Hepatic stellate cell (primary cell): Measurements from ENCODE around the gene ABCA9.
"Not testable (repeated sequence)": the region's sequence is repeated elsewhere in the genome, so short reads cannot be mapped to it uniquely, and the experiment has no call there.

Experiments used
- DNase-seq: peaks from one replicate; pipeline ENCODE4 v3.0.0; 2011; ENCODE audit warnings: low spot score

The ABCA9 gene, protein sequence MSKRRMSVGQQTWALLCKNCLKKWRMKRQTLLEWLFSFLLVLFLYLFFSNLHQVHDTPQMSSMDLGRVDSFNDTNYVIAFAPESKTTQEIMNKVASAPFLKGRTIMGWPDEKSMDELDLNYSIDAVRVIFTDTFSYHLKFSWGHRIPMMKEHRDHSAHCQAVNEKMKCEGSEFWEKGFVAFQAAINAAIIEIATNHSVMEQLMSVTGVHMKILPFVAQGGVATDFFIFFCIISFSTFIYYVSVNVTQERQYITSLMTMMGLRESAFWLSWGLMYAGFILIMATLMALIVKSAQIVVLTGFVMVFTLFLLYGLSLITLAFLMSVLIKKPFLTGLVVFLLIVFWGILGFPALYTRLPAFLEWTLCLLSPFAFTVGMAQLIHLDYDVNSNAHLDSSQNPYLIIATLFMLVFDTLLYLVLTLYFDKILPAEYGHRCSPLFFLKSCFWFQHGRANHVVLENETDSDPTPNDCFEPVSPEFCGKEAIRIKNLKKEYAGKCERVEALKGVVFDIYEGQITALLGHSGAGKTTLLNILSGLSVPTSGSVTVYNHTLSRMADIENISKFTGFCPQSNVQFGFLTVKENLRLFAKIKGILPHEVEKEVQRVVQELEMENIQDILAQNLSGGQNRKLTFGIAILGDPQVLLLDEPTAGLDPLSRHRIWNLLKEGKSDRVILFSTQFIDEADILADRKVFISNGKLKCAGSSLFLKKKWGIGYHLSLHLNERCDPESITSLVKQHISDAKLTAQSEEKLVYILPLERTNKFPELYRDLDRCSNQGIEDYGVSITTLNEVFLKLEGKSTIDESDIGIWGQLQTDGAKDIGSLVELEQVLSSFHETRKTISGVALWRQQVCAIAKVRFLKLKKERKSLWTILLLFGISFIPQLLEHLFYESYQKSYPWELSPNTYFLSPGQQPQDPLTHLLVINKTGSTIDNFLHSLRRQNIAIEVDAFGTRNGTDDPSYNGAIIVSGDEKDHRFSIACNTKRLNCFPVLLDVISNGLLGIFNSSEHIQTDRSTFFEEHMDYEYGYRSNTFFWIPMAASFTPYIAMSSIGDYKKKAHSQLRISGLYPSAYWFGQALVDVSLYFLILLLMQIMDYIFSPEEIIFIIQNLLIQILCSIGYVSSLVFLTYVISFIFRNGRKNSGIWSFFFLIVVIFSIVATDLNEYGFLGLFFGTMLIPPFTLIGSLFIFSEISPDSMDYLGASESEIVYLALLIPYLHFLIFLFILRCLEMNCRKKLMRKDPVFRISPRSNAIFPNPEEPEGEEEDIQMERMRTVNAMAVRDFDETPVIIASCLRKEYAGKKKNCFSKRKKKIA (N-terminal part only)

DNA sequence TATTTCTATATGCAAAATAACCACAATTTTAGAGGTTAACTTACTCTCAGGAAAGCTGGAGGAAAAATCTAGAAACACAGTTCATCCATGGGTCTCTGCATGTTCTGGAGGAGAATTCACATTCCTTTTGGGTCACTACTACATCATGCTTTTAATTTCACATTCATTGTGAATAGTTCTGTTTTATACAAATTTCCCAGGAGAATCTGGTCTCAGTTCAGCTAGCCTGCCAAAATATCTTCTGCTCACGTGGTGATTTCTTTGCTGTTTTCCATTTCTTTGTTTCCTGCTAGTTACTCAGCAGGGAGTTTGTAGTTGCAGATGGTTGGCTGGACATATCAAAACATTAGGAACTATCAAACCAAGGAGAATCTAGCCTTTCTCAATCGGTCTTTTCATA lies at the start of gene ABCA9:
Gene ABCA9 (minus strand): TSS at position 106 of the 400 bp plus-strand sequence. CDS start 9,801 bp downstream, outside the sequence.
- DNase-seq, result peak; percentile 13

DNA sequence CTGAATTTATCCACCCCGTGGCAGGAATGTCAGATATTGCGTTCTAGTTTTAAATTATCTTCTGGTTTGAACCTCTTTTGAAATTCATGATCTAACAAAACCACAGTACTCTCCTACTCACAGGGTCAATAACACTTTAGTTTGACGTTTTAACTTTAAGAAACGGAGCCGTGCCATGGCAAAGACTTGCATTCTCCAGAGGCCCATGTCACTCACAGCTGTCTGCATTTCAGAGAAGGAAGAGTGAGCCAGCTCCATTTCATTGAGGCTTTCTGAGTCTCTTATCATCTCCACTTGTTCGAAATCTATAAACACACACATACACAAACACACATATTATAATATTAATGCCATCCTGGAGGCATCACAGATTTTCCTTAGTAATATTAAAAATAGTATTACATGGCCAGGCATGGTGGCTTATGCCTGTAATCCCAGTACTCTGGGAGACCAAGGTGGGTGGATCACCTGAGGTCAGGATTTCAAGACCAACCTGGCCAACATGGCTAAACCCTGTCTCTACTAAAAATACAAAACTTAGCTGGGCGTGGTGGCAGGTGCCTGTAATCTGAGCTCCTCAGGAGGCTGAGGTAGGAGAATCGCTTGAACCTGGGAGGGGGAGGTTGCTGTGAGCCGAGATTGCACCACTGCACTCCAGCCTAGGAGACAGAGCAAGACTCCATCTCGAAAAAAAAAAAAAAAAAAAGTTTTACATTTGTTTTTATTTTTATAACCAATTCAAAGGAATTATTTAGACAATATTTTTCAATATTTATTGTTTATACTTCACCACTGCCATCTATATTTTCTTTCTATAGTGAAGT lies 45.4 kb upstream of the ABCA9 start:
- no peak for DNase-seq

DNA sequence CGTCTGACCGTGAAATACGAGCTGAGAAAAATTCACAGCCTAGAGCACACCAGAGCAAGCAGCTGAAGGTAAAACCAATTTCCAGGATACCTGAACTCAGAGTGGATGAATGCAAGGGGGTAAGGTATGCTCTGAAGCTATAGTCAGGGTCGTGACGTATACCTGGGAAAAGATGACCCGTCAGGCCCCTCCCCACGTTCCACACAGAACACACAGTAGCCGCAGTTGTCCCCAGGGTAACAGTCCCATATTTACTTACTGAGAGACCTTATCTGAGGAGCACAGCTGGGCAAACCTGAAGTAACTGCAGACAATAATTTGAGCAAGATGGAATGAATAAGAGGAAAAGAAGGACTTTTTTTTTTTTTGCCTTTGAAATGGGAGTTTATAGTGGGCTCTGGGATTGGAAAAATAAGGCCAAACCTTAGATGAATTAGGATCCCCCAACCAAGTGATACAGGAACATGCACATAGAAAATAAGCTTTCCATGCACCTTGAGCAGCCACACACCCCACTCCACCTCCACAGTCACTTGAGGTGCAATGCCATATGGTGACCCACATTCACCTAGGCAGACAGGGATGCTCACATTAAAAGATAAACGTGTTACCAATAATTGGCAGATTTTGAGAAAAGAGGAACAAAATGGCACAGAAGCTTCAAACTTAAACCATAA lies 43.0 kb upstream of the ABCA9 start:
- DNase-seq, result no peak

DNA sequence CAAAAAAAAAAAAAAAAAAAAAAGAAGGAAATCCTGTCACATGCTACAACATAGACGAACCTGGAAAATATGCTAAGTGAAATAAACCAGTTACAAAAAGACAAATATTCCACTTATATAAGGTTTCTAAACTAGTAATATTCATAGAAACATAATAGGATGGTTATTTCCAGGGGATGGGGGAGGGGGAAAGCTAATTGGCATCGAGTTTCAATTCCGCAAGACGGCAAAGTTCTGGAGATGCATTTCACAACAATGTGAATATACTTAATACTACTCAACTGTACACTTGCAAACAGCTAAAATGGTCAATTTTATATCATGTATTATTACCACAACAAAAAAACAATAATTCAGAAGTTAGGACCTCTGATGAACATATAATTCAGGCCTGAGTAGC lies 37.9 kb upstream of the ABCA9 start:
- no peak for DNase-seq

DNA sequence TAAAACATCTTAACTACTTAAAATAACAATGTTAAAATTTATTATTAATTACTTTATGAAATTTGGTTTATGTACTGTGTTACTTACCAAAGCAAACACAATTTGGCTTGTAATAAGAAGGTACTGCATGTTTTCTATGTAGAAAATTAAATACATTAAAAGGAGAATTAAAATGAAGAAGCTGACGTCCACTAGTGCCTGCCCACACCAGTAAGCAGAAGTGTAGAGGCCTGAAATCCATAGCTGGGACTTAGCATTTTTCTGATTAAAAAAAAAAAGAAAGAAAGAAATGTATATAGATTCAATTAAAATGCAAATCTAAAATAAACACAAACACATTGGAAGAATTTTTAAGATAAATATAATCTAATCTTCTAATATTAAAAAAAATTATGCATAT lies 35.8 kb upstream of the ABCA9 start:
- DNase-seq, result no peak

DNA sequence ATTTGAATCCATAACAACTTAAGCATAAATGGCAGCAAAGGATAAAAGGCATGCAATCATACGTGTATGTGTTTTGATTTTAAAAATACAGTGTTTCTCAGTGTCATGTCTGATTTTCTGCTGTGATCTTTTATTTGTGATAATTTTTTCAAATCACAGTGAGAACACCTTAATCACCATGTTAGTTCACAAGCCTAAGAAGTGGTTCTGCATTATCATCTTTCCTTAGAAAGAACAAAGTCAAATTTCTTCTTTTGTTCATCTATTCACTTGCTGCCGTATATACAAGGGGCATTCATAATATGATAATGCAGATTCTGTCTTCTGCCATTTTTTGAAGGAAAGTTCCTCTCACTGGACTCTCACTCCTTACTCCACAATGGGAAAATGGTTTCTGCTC lies 33.3 kb upstream of the ABCA9 start:
- no peak for DNase-seq

DNA sequence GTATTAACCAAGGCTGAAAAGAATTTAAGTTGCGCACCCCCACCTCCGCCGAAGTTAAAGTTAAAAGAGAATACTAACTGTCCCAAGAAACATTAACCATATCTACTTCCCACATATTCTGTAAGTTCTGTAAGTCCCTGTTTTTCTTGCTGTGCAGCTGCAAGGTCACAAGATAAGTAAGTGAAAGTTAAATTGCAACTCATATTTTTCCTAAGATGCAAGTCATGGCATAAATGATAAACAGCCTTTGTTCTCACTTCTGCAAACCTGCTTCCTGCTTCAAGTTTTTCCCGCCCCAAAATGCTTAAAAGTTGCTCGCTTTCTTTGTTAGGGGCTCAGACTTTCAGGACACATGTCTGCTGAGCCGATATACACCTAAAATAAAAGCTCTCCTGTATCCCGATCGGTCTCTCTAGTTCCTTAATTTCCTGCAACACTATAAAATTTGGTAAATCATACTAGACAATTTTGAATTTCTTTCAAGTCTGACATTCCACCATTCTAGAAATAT lies 32.6 kb upstream of the ABCA9 start:
- no peak for DNase-seq

DNA sequence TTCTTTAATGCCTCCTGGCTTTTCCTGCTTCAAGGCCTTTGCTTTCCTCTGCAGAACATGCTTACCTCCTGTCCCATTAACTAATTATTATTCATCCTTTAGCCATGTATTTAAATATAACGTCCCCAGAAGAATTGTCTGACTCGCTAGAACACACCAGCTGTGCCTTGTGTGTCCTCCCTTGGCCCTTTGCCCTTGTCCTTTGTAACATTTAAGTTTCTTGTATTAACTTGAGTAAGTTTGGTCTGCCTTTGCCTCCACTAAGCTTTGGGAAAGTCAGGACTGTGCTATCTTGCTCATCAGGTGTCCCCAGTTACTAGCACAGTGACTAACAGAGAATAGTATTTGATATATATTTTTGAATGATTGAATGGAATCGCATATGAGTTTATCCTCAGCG lies 29.6 kb upstream of the ABCA9 start:
- no peak for DNase-seq

DNA sequence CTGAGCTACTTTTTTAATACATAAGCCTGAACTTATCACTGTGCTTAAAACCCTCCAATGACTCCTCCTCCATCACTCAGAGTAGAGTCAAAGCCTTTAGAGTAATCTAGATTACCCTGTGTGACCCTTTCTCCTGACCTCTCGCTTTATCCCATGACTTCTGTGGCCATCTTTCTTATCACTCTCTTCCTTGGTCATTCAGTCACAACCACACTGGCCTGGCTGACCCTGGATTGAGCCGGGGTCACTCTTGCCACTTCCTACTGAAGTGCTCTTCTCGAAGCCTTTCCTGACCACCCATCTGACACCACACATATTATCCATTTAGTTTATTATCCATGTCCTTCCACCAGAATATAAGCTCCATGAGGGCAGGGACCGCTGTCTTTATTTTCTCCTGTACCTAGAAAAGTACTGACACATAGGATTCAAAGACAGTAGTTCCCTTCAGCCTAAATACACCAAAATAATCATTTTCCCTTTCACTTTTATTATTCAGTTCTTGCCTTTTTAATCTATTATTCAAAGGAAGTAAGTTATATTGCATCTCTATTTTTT lies 28.0 kb upstream of the ABCA9 start:
- no peak for DNase-seq

DNA sequence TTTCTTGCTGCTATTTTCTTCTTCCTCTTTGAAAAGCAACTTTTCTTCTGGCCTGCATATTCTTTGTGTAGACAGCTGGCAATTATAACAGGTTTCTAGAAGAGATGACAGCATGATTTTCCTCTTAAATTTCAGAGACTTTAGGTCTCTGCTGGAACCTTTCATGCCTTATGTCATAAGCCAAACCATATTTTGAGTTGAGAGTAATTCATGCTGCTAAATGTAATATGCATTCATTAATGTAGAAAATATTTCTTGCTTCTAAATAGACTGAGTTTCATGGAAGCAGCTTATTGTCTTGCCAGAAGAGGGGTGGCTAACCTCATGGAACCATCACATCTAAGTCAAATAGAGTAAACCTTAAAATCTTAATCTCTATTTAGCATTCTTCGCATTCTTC lies 25.9 kb upstream of the ABCA9 start:
- DNase-seq, result no peak

DNA sequence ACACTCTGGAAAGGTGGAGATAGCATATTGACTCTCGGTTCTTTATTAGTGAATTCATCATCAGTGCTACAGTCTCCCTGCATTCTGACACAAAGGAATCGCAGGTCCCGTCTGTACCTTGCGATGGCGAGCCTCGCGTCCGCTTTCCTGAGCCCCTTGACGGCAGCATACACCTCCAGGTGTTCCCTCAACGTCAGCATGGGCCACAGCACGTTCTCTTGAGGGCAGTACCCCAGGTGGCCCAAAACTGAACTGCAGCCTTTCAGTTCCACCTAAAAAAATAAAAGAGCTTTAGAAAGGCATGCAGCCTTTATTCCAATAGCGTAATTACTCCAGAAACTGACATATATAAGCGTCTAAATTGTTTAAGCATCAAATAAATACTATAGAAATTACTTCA lies 24.2 kb upstream of the ABCA9 start:
- DNase-seq, result no peak

DNA sequence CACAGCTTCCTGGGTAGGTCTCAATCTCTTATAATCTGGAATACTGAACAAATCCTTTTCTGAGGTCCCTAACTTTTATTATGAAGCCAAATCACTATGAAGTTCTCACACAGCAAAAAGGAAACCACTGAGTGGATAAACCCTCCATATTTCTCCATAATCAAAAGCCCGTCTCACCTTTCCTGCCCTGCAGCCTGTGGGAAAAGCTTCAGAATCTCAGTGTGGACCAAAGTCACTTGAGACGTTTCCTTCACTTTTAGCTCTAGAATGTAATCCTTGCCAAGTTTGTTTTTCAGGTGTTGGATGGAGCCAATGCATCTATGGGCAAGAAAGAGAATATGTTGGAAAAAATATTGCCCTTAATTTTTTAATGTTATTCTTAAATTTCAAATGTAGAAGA lies 22.0 kb upstream of the ABCA9 start:
- DNase-seq, result no peak

DNA sequence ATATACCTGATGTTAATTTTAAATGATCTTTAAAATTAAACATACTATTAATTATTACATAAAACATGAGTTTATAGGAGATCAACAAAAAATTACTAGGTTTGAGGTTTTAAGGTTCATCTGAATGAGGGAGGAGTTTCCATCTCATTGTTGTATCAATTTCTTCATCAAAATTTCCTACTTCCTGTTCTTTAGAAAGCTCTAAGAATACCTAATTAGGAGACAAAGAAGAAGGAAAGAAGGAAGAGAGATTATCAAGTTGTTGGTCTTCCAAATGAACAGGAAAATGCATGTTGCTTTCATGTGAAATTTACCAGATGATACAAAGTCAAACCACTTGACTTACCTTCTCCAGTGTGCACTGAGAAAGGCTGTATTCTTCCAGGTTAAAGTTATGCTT lies 18.1 kb upstream of the ABCA9 start:
- no peak for DNase-seq

DNA sequence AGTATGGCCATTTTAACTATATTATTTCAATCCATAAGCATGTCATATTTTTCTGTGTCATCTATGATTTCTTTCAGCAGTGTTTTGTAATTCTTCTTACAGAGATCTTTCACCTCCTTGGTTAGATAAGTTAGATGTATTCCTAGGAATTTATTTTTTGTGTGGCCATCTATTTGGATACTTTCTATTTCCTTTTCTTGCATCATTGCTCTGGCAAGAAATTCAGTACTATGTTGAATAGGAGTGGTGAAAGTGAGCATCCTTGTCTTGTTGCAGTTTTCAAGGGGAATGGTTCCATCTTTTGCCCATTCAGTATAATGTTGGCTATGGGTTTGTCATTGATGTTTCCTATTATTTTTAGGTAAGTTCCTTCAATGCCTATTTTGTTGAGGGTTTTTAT lies 15.1 kb upstream of the ABCA9 start:
- DNase-seq, result no peak

DNA sequence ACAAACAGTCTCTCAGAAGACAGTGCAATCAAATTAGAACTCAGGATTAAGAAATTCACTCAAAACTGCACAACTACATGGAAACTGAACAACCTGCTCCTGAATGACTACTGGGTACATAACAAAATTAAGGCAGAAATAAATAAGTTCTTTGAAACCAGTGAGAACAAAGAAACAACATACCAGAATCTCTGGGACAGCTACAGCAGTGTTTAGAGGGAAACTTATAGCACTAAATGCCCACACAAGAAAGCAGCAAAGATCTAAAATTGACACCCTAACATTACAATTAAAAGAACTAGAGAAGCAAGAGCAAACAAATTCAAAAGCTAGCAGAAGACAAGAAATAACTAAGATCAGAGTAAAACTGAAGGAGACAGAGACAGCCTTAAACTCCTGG lies 12.7 kb upstream of the ABCA9 start:
- not testable (repeated sequence) for DNase-seq

DNA sequence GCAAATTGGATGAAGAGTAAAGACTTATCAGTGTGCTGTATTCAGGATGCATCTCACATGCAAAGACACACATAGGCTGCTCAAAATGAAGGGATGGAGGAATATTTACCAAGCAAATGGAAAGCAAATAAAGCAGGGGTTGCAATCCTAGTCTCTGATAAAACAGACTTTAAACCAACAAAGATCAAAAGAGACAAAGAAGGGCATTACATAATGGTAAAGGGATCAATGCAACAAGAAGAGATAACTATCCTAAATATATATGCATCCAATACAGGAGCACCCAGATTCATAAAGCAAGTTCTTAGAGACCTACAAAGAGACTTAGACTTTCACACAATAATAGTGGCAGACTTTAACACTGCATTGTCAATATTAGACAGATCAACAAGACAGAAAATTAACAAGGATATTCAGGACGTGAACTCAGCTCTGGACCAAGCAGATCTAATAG lies 12.1 kb upstream of the ABCA9 start:
- DNase-seq, result not testable (repeated sequence)

DNA sequence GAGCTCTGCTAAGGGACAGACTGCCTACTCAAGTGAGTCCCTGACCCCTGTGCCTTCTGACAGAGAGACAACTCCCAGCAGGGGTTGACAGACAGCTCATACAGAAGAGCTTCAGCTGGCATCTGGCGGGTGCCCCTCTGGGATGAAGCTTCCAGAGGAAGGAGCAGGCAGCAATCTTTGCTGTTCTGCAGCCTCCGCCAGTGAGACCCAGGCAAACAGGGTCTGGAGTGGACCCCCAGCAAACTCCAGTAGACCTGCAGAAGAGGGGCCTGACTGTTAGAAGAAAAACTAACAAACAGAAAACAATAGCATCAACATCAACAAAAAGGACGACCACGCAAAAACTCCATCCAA lies 10.5 kb upstream of the ABCA9 start:
- not testable (repeated sequence) for DNase-seq

DNA sequence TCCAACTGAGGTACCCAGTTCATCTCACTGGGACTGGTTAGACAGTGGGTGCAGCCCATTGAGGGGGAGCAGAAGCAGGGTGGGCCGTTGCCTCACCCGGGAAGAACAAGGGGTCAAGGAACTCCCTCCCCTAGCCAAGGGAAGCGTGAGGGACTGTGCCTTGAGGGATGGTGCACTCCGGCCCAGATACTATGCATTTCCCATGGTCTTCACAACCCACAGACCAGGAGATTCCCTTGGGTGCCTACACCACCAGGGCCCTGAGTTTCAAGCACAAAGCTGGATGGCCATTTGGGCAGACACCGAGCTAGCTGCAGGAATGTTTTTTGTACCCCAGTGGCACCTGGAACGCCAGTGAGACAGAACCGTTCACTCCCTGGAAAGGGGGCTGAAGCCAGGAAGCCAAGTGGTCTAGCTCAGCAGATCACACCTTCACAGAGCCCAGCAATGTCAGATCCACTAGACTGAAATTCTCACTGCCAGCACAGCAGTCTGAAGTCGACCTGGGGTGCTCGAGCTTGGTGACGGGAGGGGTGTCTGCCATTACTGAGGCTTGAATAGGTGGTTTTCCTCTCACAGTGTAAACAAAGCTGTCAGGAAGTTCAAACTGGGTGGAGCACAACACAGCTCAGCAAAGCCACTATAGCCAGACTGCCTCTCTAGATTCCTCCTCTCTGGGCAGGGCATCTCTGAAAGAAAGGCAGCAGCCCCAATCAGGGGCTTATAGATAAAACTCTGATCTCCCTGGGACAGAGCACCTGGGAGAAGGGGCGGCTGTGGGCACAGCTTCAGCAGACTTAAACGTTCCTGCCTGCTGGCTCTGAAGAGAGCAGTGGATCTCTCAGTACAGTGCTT lies 9.9 kb upstream of the ABCA9 start:
- not testable (repeated sequence) for DNase-seq

DNA sequence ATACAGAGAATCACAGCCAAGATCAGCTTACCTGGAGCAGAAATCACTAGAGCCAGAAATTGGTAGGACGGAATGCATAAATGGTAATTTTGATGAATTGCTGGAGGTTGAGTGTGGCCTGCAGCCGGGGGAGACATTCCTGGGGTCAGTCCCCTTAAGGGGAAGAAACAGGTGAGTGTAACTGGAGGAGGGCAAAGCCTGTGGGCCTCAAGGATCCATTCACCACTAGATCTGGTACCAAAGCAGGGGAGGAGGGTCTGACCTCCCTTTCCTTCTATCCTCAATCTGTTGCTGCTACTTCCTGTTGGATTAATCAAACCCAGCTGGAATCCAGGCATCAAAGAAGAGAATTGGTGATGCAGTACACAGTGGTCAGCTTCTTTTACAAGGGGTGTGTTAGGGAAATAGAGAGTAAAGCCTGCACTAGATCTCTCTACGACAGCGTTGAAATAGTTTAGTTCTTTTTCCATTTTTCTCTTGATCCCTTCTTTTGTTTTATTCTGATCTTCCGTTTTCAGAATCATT lies 8.6 kb upstream of the ABCA9 start:
- no peak for DNase-seq
